ENCODE measurements around the gene FCHO2. TPM values are rescaled to one million over a fixed set of nuclear protein-coding genes. Genes with fewer than 3 reads are reported as not detected.

Gene FCHO2
- total RNA-seq, 1 donor from 2014 or later, result 1.6 TPM

GRCh38 chr5:73106335-73106734 lies 150.5 kb downstream of the FCHO2 start:
- peaks cover 4% of the 10 kb centered on the region for H3K9me3 Mint-ChIP-seq
- no peak overlapping the region for H3K27ac Mint-ChIP-seq
- H3K36me3 Mint-ChIP-seq (ENCODE audit: low read depth), result no peaks in the 10 kb centered on the region
- DNase-seq (ENCODE audit: low spot score), result no peak
- H3K27me3 Mint-ChIP-seq (ENCODE audit: low read depth), result peaks cover 19% of the 10 kb centered on the region
- intact Hi-C loops (cut with micrococcal nuclease), result no loop called here
- H3K4me1 Mint-ChIP-seq (ENCODE audit: low read depth), result no peaks in the 10 kb centered on the region
- H3K4me3 Mint-ChIP-seq (ENCODE audit: low read depth), result no peak overlapping the region

DNA sequence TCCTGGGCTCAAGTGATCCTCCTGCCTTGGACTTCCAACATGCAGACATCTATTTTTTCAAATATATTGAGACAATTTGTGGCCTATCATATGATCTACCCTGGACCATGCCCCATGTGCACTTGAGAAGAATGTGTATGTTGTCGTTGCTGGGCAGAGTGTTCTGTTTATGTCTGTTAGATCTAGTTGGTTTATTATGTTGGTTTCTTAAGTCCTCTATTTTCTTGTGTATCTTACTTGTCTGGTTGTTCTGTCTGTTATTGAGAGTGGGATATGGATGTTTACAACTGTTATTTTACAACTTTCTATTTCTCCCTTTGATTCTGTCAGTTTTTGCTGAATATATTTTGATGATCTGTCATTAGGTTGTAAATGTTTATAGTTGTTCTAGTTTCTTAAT lies 154.3 kb downstream of the FCHO2 start:
- Mint-ChIP-seq H3K4me1 (ENCODE audit: low read depth) (no peaks in the 10 kb centered on the region), H3K4me3 (ENCODE audit: low read depth) (no peak overlapping the region), H3K27me3 (ENCODE audit: low read depth) (peaks cover 40% of the 10 kb centered on the region), H3K9me3 (peaks cover 4% of the 10 kb centered on the region), H3K36me3 (ENCODE audit: low read depth) (no peaks in the 10 kb centered on the region), H3K27ac (no peak overlapping the region)
- DNase-seq (ENCODE audit: low spot score), result no peak
- intact Hi-C loops (cut with micrococcal nuclease), result no loop called here

DNA sequence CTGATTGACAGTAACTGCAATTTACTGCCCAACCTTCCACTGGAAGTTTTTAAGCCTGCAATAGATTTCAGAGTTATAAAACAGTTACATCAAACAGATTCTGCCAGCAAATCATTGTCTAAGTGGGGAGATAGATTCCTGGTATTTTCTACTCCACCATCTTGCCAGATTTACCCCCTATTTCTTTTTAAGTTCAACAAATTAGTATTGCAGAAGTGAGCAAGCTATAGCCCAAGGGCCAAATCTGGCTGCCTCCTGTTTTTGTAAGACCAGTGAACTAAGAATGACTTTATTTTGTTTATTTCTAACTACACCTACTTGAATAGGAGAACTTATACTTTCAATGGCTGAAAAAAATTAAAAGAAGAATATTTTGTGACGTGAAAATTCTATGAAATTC lies 155.7 kb downstream of the FCHO2 start:
- DNase-seq (ENCODE audit: low spot score), result no peak
- no peak overlapping the region for H3K27ac Mint-ChIP-seq
- peaks cover 4% of the 10 kb centered on the region for H3K9me3 Mint-ChIP-seq
- no peak overlapping the region for H3K4me3 Mint-ChIP-seq (ENCODE audit: low read depth)
- intact Hi-C loops (cut with micrococcal nuclease), result no loop called here
- H3K4me1 Mint-ChIP-seq (ENCODE audit: low read depth), result no peaks in the 10 kb centered on the region
- H3K36me3 Mint-ChIP-seq (ENCODE audit: low read depth), result no peaks in the 10 kb centered on the region
- peaks cover 45% of the 10 kb centered on the region for H3K27me3 Mint-ChIP-seq (ENCODE audit: low read depth)

- no peak overlapping the region for H3K4me3 Mint-ChIP-seq (ENCODE audit: low read depth)
- intact Hi-C loops (cut with micrococcal nuclease), result no loop called here
- peaks cover 53% of the 10 kb centered on the region for H3K27me3 Mint-ChIP-seq (ENCODE audit: low read depth)
- H3K9me3 Mint-ChIP-seq, result peaks cover 4% of the 10 kb centered on the region
- DNase-seq (ENCODE audit: low spot score), result no peak
- H3K36me3 Mint-ChIP-seq (ENCODE audit: low read depth), result no peaks in the 10 kb centered on the region
- no peaks in the 10 kb centered on the region for H3K4me1 Mint-ChIP-seq (ENCODE audit: low read depth)
- no peak overlapping the region for H3K27ac Mint-ChIP-seq
These were observed 156.5 kb downstream of the FCHO2 start for GRCh38 chr5:73112359-73112758.

GRCh38 chr5:73114044-73114688 lies 158.3 kb downstream of the FCHO2 start:
- H3K36me3 Mint-ChIP-seq (ENCODE audit: low read depth), result no peaks in the 10 kb centered on the region
- H3K9me3 Mint-ChIP-seq, result no peaks in the 10 kb centered on the region
- no peaks in the 10 kb centered on the region for H3K4me1 Mint-ChIP-seq (ENCODE audit: low read depth)
- intact Hi-C loops (cut with micrococcal nuclease), result no loop called here
- H3K27ac Mint-ChIP-seq, result no peak overlapping the region
- DNase-seq (ENCODE audit: low spot score), result no peak
- no peak overlapping the region for H3K4me3 Mint-ChIP-seq (ENCODE audit: low read depth)
- peaks cover 62% of the 10 kb centered on the region for H3K27me3 Mint-ChIP-seq (ENCODE audit: low read depth)

- no peak for DNase-seq (ENCODE audit: low spot score)
- H3K36me3 Mint-ChIP-seq (ENCODE audit: low read depth), result no peaks in the 10 kb centered on the region
- H3K27me3 Mint-ChIP-seq (ENCODE audit: low read depth), result peaks cover 61% of the 10 kb centered on the region
- H3K4me3 Mint-ChIP-seq (ENCODE audit: low read depth), result no peak overlapping the region
- H3K27ac Mint-ChIP-seq, result no peak overlapping the region
- intact Hi-C loops (cut with micrococcal nuclease), result no loop called here
- no peaks in the 10 kb centered on the region for H3K9me3 Mint-ChIP-seq
- peaks cover 3% of the 10 kb centered on the region for H3K4me1 Mint-ChIP-seq (ENCODE audit: low read depth)
These were observed 159.7 kb downstream of the FCHO2 start for GRCh38 chr5:73115399-73116051.

DNA sequence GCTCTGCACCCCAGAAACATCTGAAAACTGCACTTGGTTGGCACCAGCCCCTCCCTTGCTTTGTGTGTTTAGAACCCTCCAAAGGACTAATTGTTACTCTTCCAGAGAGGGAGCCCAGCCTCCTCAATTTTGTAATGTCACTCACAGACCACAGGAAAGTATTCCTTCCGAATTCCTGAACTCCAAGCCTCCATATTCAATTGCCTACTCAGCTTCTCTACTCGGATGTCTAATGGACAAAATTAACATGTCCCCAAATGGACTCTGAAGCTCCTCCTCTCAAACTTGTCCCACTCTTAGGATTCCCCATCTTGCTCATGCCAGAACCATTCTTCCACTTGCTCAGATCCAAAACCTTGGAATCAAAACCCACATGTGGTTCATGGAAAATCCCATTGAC lies 160.7 kb downstream of the FCHO2 start:
- no peaks in the 10 kb centered on the region for H3K9me3 Mint-ChIP-seq
- H3K36me3 Mint-ChIP-seq (ENCODE audit: low read depth), result no peaks in the 10 kb centered on the region
- H3K4me3 Mint-ChIP-seq (ENCODE audit: low read depth), result no peak overlapping the region
- peaks cover 3% of the 10 kb centered on the region for H3K4me1 Mint-ChIP-seq (ENCODE audit: low read depth)
- no peak for DNase-seq (ENCODE audit: low spot score)
- H3K27me3 Mint-ChIP-seq (ENCODE audit: low read depth), result peaks cover 69% of the 10 kb centered on the region
- no peak overlapping the region for H3K27ac Mint-ChIP-seq
- intact Hi-C loops (cut with micrococcal nuclease), result no loop called here

DNA sequence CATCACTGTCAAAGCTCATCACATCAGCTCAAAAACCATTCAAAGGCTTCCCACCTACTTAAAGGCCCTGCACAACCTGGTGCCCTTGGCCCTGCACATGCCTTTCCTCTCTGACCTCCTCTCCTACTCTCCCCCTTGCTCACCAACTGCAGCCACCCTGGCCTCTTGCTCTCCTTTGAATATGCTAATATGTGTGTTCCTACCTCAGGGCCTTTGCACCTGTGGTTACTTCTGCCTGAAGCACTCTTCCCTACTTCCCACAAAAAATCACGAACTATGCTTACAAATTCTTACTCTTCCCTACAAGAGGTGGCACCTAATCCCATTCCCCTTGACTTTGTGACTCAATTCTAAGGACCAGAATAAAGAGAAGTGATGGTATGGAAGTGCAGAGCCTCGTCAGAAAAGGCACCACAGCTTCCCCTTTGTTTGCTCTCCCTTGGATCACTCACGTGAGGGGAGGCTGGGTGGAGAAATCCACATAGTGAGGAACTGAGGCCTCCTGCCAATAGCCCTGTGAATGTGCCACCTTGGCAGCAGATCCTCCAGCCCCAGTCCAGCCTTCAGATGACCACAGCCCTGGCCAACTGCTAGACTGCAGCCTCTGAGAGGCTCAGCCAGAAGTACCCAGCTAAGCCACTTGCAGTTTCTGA lies 161.4 kb downstream of the FCHO2 start:
- Mint-ChIP-seq H3K36me3 (ENCODE audit: low read depth) (no peaks in the 10 kb centered on the region), H3K9me3 (no peaks in the 10 kb centered on the region), H3K27me3 (ENCODE audit: low read depth) (peaks cover 75% of the 10 kb centered on the region), H3K4me1 (ENCODE audit: low read depth) (peaks cover 3% of the 10 kb centered on the region), H3K4me3 (ENCODE audit: low read depth) (no peak overlapping the region), H3K27ac (no peak overlapping the region)
- intact Hi-C loops (cut with micrococcal nuclease), result no loop called here
- DNase-seq (ENCODE audit: low spot score), result no peak

DNA sequence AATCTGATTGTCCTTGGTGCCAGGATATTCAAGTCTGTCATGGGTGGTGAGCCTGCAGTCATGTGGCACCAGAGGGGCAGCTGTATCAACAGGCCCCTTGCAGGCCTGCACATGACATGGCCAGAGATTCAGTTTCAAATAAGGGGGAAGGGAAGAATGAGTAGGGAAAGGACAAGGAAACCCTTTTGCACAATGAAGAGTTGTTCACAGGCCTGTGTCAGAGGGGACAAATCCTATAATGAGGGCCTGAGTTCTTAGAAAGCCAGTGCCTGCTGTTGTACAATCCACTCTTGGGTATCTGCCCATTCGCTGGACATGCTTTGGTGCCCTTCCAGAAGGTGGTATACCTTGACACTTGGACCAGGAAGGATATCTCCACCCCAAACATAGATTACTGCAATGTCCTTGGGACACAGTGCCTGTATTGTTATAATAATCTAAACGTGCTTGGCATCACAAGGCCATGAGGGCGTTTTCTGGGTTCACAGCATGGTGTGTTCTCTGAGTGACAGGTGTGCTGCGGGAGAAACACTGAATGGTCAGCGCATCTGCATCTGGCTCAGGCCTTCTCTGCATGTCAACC lies 162.6 kb downstream of the FCHO2 start:
- no peaks in the 10 kb centered on the region for H3K9me3 Mint-ChIP-seq
- H3K4me1 Mint-ChIP-seq (ENCODE audit: low read depth), result peaks cover 3% of the 10 kb centered on the region
- no peak overlapping the region for H3K4me3 Mint-ChIP-seq (ENCODE audit: low read depth)
- intact Hi-C loops (cut with micrococcal nuclease), result no loop called here
- peaks cover 70% of the 10 kb centered on the region for H3K27me3 Mint-ChIP-seq (ENCODE audit: low read depth)
- H3K36me3 Mint-ChIP-seq (ENCODE audit: low read depth), result no peaks in the 10 kb centered on the region
- no peak for DNase-seq (ENCODE audit: low spot score)
- H3K27ac Mint-ChIP-seq, result no peak overlapping the region

- no peaks in the 10 kb centered on the region for H3K9me3 Mint-ChIP-seq
- peaks cover 75% of the 10 kb centered on the region for H3K27me3 Mint-ChIP-seq (ENCODE audit: low read depth)
- no peak overlapping the region for H3K27ac Mint-ChIP-seq
- H3K36me3 Mint-ChIP-seq (ENCODE audit: low read depth), result no peaks in the 10 kb centered on the region
- intact Hi-C loops (cut with micrococcal nuclease), result no loop called here
- peak overlapping the region; percentile 30 for H3K4me3 Mint-ChIP-seq (ENCODE audit: low read depth)
- H3K4me1 Mint-ChIP-seq (ENCODE audit: low read depth), result peaks cover 3% of the 10 kb centered on the region
- no peak for DNase-seq (ENCODE audit: low spot score)
These were observed 163.8 kb downstream of the FCHO2 start for GRCh38 chr5:73119451-73120157.

GRCh38 chr5:73120222-73121118 lies 164.6 kb downstream of the FCHO2 start, which contains the start of gene TMEM171:
TMEM171 (plus strand) TSS chr5:73120575; CDS start chr5:73123374, 2,799 bp downstream.
- intact Hi-C loops (cut with micrococcal nuclease), result no loop called here
- Mint-ChIP-seq H3K4me1 (ENCODE audit: low read depth) (peaks cover 3% of the 10 kb centered on the region), H3K27me3 (ENCODE audit: low read depth) (peaks cover 67% of the 10 kb centered on the region), H3K9me3 (no peaks in the 10 kb centered on the region), H3K27ac (no peak within 1 kb of the TSS), H3K36me3 (ENCODE audit: low read depth) (no peaks in the 10 kb centered on the region), H3K4me3 (ENCODE audit: low read depth) (peak within 1 kb of the TSS; percentile 30)
- no peak for DNase-seq (ENCODE audit: low spot score)

GRCh38 chr5:73121119-73121463 lies 165.2 kb downstream of the FCHO2 start:
- Mint-ChIP-seq H3K4me1 (ENCODE audit: low read depth) (peaks cover 3% of the 10 kb centered on the region), H3K27me3 (ENCODE audit: low read depth) (peaks cover 65% of the 10 kb centered on the region), H3K4me3 (ENCODE audit: low read depth) (no peak overlapping the region), H3K36me3 (ENCODE audit: low read depth) (no peaks in the 10 kb centered on the region), H3K27ac (no peak overlapping the region), H3K9me3 (no peaks in the 10 kb centered on the region)
- DNase-seq (ENCODE audit: low spot score), result no peak
- intact Hi-C loops (cut with micrococcal nuclease), result no loop called here

Data from activated T-helper 2 cell treated with anti-CD3 and anti-CD28 coated beads, Interferon-gamma antibody, Interleukin-2, Interleukin-4, amounts not matched to agents 10 μg/mL and 5 μg/mL and 100 μg/mL, durations not matched to agents 14 hours and 24 hours and 36 hours (primary cell).